ENCODE data around the gene SREBF1. TPM values are rescaled to one million over a fixed set of nuclear protein-coding genes. Genes with fewer than 3 reads are reported as not detected.
"Not testable (repeated sequence)": the region's sequence is repeated elsewhere in the genome, so short reads cannot be mapped to it uniquely, and the experiment has no call there.

SREBF1 gene
- total RNA-seq, 1 donor from 2014 or later = 171 TPM

- no peak for DNase-seq
- Mint-ChIP-seq H3K4me1 (peaks cover 11% of the 10 kb centered on the region), H3K36me3 (ENCODE audit: low read depth) (peaks cover 49% of the 10 kb centered on the region), H3K4me3 (no peak overlapping the region), H3K27ac (no peak overlapping the region), H3K27me3 (no peaks in the 10 kb centered on the region), H3K9me3 (no peaks in the 10 kb centered on the region)
- intact Hi-C loops (cut with micrococcal nuclease) = no loop called here
Measured at GRCh38 chr17:17813055-17813724, 23.6 kb downstream of the SREBF1 start.

- peaks cover 8% of the 10 kb centered on the region for H3K4me1 Mint-ChIP-seq
- H3K27me3 Mint-ChIP-seq = no peaks in the 10 kb centered on the region
- peak; percentile 90 for DNase-seq
- H3K4me3 Mint-ChIP-seq = no peak overlapping the region
- H3K9me3 Mint-ChIP-seq = no peaks in the 10 kb centered on the region
- no peak overlapping the region for H3K27ac Mint-ChIP-seq
- intact Hi-C loops (cut with micrococcal nuclease) = loop anchor here (1.0 kb wide), 1 partner anchor 48 kb away; no protein-coding TSS in a partner anchor
- peaks cover 47% of the 10 kb centered on the region for H3K36me3 Mint-ChIP-seq (ENCODE audit: low read depth)
Measured at GRCh38 chr17:17812211-17813054, 24.4 kb downstream of the SREBF1 start.

- no peak overlapping the region for H3K4me3 Mint-ChIP-seq
- no peak for DNase-seq
- intact Hi-C loops (cut with micrococcal nuclease) = loop anchor here (1.0 kb wide), 1 partner anchor 49 kb away; no protein-coding TSS in a partner anchor
- peaks cover 42% of the 10 kb centered on the region for H3K36me3 Mint-ChIP-seq (ENCODE audit: low read depth)
- H3K4me1 Mint-ChIP-seq = peaks cover 10% of the 10 kb centered on the region
- H3K27ac Mint-ChIP-seq = peak overlapping the region; percentile 56
- H3K9me3 Mint-ChIP-seq = no peaks in the 10 kb centered on the region
- H3K27me3 Mint-ChIP-seq = no peaks in the 10 kb centered on the region
Measured at GRCh38 chr17:17811381-17812210, 25.2 kb downstream of the SREBF1 start.

GRCh38 chr17:17810895-17811248 lies 25.9 kb downstream of the SREBF1 start:
- Mint-ChIP-seq H3K9me3 (no peaks in the 10 kb centered on the region), H3K27ac (no peak overlapping the region), H3K4me3 (no peak overlapping the region), H3K27me3 (no peaks in the 10 kb centered on the region), H3K4me1 (peaks cover 10% of the 10 kb centered on the region), H3K36me3 (ENCODE audit: low read depth) (peaks cover 36% of the 10 kb centered on the region)
- no peak for DNase-seq
- intact Hi-C loops (cut with micrococcal nuclease) = no loop called here

- Mint-ChIP-seq H3K27ac (no peak overlapping the region), H3K27me3 (no peaks in the 10 kb centered on the region), H3K4me1 (peaks cover 10% of the 10 kb centered on the region), H3K36me3 (ENCODE audit: low read depth) (peaks cover 34% of the 10 kb centered on the region), H3K4me3 (no peak overlapping the region), H3K9me3 (no peaks in the 10 kb centered on the region)
- no peak for DNase-seq
- intact Hi-C loops (cut with micrococcal nuclease) = no loop called here
Measured at GRCh38 chr17:17810084-17810894, 26.5 kb downstream of the SREBF1 start.

- H3K36me3 Mint-ChIP-seq (ENCODE audit: low read depth) = peaks cover 32% of the 10 kb centered on the region
- H3K27ac Mint-ChIP-seq = no peak overlapping the region
- intact Hi-C loops (cut with micrococcal nuclease) = no loop called here
- H3K4me1 Mint-ChIP-seq = peaks cover 10% of the 10 kb centered on the region
- DNase-seq = no peak
- no peak overlapping the region for H3K4me3 Mint-ChIP-seq
- H3K27me3 Mint-ChIP-seq = no peaks in the 10 kb centered on the region
- no peaks in the 10 kb centered on the region for H3K9me3 Mint-ChIP-seq
Measured at GRCh38 chr17:17809531-17810083, 27.2 kb downstream of the SREBF1 start.

GRCh38 chr17:17808706-17809432 lies 27.9 kb downstream of the SREBF1 start:
- Mint-ChIP-seq H3K4me3 (no peak overlapping the region), H3K27ac (peak overlapping the region; percentile 61), H3K4me1 (peaks cover 10% of the 10 kb centered on the region), H3K27me3 (no peaks in the 10 kb centered on the region), H3K9me3 (no peaks in the 10 kb centered on the region), H3K36me3 (ENCODE audit: low read depth) (peaks cover 34% of the 10 kb centered on the region)
- intact Hi-C loops (cut with micrococcal nuclease) = no loop called here
- DNase-seq = no peak

GRCh38 chr17:17808200-17808599 lies 28.6 kb downstream of the SREBF1 start:
- peaks cover 10% of the 10 kb centered on the region for H3K4me1 Mint-ChIP-seq
- not testable (repeated sequence) for H3K4me3 Mint-ChIP-seq

GRCh38 chr17:17807440-17807839 lies 29.3 kb downstream of the SREBF1 start:
- no peaks in the 10 kb centered on the region for H3K9me3 Mint-ChIP-seq
- H3K4me3 Mint-ChIP-seq = no peak overlapping the region
- DNase-seq = no peak
- H3K36me3 Mint-ChIP-seq (ENCODE audit: low read depth) = peaks cover 30% of the 10 kb centered on the region
- peak overlapping the region; percentile 36 for H3K27ac Mint-ChIP-seq
- H3K27me3 Mint-ChIP-seq = no peaks in the 10 kb centered on the region
- intact Hi-C loops (cut with micrococcal nuclease) = no loop called here
- H3K4me1 Mint-ChIP-seq = peaks cover 10% of the 10 kb centered on the region

More at GRCh38 chr17:17808200-17808599, 28.6 kb downstream of the SREBF1 start:
- H3K27ac Mint-ChIP-seq; H3K27me3 Mint-ChIP-seq; DNase-seq; H3K9me3 Mint-ChIP-seq; intact Hi-C loops (cut with micrococcal nuclease): not testable (repeated sequence)
- peaks cover 34% of the 10 kb centered on the region for H3K36me3 Mint-ChIP-seq (ENCODE audit: low read depth)

- Mint-ChIP-seq H3K4me1 (peaks cover 7% of the 10 kb centered on the region), H3K27ac (no peak overlapping the region), H3K4me3 (no peak overlapping the region), H3K9me3 (no peaks in the 10 kb centered on the region), H3K27me3 (no peaks in the 10 kb centered on the region), H3K36me3 (ENCODE audit: low read depth) (peaks cover 28% of the 10 kb centered on the region)
- intact Hi-C loops (cut with micrococcal nuclease) = no loop called here
- no peak for DNase-seq
Measured at GRCh38 chr17:17806611-17807274, 30.0 kb downstream of the SREBF1 start.

GRCh38 chr17:17806035-17806434 lies 30.8 kb downstream of the SREBF1 start:
- H3K9me3 Mint-ChIP-seq = no peaks in the 10 kb centered on the region
- H3K4me3 Mint-ChIP-seq = no peak overlapping the region
- peaks cover 4% of the 10 kb centered on the region for H3K4me1 Mint-ChIP-seq
- intact Hi-C loops (cut with micrococcal nuclease) = no loop called here
- H3K27me3 Mint-ChIP-seq = no peaks in the 10 kb centered on the region
- DNase-seq = no peak
- H3K27ac Mint-ChIP-seq = no peak overlapping the region
- H3K36me3 Mint-ChIP-seq (ENCODE audit: low read depth) = peaks cover 21% of the 10 kb centered on the region

- H3K27me3 Mint-ChIP-seq = no peaks in the 10 kb centered on the region
- peaks cover 4% of the 10 kb centered on the region for H3K4me1 Mint-ChIP-seq
- no peak for DNase-seq
- H3K36me3 Mint-ChIP-seq (ENCODE audit: low read depth) = peaks cover 18% of the 10 kb centered on the region
- H3K4me3 Mint-ChIP-seq = no peak overlapping the region
- H3K9me3 Mint-ChIP-seq = no peaks in the 10 kb centered on the region
- H3K27ac Mint-ChIP-seq = no peak overlapping the region
- intact Hi-C loops (cut with micrococcal nuclease) = no loop called here
Measured at GRCh38 chr17:17805575-17805974, 31.2 kb downstream of the SREBF1 start.
